ENCODE measurements around the gene DAPK3.
"Not testable (repeated sequence)": the region's sequence is repeated elsewhere in the genome, so short reads cannot be mapped to it uniquely, and the experiment has no call there.

DAPK3 gene

DNA sequence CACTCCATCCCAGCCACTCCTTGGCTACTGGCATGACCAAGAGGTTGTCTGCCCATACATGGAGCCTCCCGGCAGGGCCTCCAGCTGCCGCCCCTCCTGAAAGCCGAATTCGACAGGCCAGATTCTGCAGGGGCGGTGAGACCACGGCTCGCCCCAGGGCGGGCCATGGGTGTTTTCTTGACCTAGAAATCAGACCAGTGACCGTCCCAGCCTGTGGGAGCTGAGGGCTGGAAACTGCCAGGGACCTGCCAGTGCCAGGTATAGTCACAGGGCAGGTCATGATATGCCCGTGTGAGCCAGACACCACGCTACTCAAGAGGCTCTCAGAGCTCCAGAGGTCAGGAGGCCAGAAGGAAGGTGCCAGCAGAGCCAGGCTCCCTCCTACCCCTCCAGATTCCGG, 16.8 kb downstream of the DAPK3 start:
- TF ChIP-seq, protein P1, sequence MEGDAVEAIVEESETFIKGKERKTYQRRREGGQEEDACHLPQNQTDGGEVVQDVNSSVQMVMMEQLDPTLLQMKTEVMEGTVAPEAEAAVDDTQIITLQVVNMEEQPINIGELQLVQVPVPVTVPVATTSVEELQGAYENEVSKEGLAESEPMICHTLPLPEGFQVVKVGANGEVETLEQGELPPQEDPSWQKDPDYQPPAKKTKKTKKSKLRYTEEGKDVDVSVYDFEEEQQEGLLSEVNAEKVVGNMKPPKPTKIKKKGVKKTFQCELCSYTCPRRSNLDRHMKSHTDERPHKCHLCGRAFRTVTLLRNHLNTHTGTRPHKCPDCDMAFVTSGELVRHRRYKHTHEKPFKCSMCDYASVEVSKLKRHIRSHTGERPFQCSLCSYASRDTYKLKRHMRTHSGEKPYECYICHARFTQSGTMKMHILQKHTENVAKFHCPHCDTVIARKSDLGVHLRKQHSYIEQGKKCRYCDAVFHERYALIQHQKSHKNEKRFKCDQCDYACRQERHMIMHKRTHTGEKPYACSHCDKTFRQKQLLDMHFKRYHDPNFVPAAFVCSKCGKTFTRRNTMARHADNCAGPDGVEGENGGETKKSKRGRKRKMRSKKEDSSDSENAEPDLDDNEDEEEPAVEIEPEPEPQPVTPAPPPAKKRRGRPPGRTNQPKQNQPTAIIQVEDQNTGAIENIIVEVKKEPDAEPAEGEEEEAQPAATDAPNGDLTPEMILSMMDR (conservative IDR thresholded peaks at IDR 0.05; ENCODE audit: low read depth, low read length) = no peak
- DNase-seq (ENCODE audit: low read depth) = no peak
- H3K4me3 ChIP-seq (ENCODE audit: low read length) = no peak overlapping the region

- H3K4me3 ChIP-seq (ENCODE audit: low read length); DNase-seq (ENCODE audit: low read depth): not testable (repeated sequence)
Measured at GRCh38 chr19:3952755-3953276, 18.1 kb downstream of the DAPK3 start.

- no peak for DNase-seq (ENCODE audit: low read depth)
- TF ChIP-seq, protein P1 (conservative IDR thresholded peaks at IDR 0.05; ENCODE audit: low read depth, low read length) = no peak
- H3K4me3 ChIP-seq (ENCODE audit: low read length) = no peak overlapping the region
Measured at GRCh38 chr19:3950871-3951861, 19.7 kb downstream of the DAPK3 start.

- H3K4me3 ChIP-seq (ENCODE audit: low read length) = no peak overlapping the region
- DNase-seq (ENCODE audit: low read depth) = no peak
- TF ChIP-seq, protein P1 (conservative IDR thresholded peaks at IDR 0.05; ENCODE audit: low read depth, low read length) = no peak
Measured at GRCh38 chr19:3949997-3950859, 20.7 kb downstream of the DAPK3 start.

DNA sequence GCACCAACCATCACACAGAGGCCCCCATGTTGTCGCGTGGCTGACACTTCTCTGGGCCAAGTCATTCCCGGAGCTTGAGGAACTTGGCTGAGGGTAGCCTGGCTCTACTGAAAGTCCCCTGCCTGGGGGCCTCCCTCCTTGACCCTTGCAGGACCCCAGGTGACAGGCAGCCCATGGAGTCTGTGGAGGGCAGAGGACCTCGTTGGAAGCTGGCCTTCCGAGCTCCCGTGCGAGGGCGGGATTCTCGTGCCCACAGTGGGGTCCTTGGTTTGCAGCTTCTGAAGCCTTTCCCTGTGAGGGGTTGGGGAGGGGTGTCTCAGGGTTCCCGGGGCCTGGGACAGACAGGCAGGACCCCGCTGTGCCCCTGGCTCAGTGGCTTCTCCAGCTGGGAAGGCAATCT, 21.6 kb downstream of the DAPK3 start:
- H3K4me3 ChIP-seq (ENCODE audit: low read length) = no peak overlapping the region
- TF ChIP-seq, protein P1 (conservative IDR thresholded peaks at IDR 0.05; ENCODE audit: low read depth, low read length) = no peak
- DNase-seq (ENCODE audit: low read depth) = no peak

- DNase-seq (ENCODE audit: low read depth) = not testable (repeated sequence)
Measured at GRCh38 chr19:3947316-3947933, 23.5 kb downstream of the DAPK3 start.

GRCh38 chr19:3945838-3946237, 25.1 kb downstream of the DAPK3 start:
- DNase-seq (ENCODE audit: low read depth) = no peak
- TF ChIP-seq, protein P1 (conservative IDR thresholded peaks at IDR 0.05; ENCODE audit: low read depth, low read length) = no peak
- H3K4me3 ChIP-seq (ENCODE audit: low read length) = no peak overlapping the region

More at GRCh38 chr19:3947316-3947933, 23.5 kb downstream of the DAPK3 start:
- H3K4me3 ChIP-seq (ENCODE audit: low read length) = not testable (repeated sequence)
